HCEC 1CT (cell line): Measurements from ENCODE around the gene DHCR7.
A peak's percentile ranks its signal among the peaks of the same experiment; 100 is the strongest.

Experiments used
- DNase-seq: peaks from one replicate; pipeline ENCODE4 v3.0.0-alpha.2; 2017

Gene DHCR7, protein sequence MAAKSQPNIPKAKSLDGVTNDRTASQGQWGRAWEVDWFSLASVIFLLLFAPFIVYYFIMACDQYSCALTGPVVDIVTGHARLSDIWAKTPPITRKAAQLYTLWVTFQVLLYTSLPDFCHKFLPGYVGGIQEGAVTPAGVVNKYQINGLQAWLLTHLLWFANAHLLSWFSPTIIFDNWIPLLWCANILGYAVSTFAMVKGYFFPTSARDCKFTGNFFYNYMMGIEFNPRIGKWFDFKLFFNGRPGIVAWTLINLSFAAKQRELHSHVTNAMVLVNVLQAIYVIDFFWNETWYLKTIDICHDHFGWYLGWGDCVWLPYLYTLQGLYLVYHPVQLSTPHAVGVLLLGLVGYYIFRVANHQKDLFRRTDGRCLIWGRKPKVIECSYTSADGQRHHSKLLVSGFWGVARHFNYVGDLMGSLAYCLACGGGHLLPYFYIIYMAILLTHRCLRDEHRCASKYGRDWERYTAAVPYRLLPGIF

DNA sequence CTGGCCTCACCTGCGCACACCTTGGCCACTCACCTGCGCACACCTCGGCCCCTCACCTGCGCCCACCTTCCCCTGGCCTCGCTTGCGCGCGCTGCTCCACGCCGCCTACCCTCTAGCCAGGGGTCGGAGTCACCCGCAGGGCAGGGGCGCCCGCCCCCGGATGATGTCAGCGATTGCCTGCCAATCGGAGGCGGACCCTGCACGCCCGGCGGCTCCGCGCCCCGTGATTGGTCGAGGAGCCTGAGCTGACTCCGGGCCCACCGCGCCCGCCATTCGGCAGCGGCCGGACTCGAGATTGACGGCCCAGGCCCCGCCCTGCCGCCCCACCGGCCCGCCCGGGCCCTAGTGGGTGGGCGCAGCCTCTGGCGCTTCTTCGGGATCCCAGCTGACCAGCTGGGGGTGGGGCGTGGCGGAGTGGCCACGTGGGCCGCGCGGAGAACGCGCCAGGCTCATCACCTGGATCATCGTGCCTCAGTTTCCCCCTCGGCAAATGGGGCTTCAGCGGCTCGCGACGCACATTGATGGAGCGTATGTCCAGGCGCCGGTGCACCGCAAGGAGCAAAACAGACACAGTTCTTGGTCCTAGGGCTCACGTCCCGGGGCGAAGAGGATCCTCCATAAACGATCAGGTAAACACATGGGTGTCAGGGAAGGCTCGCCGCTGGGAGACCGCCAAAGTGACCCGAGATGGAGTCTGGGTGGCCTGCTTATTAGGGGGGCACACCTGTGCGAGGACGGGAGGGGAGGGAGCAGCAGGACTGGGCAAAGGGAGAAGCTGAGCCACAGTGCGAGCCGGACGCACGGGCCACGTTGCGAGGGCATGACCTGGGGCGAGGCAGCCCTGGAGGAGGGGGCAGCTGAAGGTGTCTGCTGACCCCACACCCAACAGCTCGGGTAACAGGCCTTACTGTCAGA lies at the start of gene DHCR7:
TSS of gene DHCR7 (minus strand) at position 137 of the 915 bp plus-strand sequence. CDS start 3,441 bp downstream, outside the sequence.
- peak; percentile 98 for DNase-seq

DNA sequence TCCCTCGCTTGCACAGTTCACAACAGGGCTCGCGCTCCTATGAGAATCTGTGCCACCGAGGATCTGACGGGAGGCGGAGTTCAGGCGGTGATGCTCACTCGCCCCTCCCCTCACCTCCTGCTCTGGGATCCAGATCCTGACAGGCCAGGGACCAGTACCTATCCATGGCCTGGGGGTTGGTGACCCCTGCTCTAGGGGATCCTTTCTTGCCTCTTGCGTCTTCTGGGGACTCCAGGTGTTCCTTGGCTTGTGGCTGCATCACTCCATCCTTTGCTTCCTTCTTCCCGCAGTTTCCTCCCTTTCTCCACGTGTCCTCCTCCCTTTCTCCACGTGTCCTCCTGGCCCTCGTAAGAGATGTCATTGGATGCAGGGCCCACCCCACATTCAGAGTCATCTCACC lies 48.2 kb upstream of the DHCR7 start:
- DNase-seq: no peak

DNA sequence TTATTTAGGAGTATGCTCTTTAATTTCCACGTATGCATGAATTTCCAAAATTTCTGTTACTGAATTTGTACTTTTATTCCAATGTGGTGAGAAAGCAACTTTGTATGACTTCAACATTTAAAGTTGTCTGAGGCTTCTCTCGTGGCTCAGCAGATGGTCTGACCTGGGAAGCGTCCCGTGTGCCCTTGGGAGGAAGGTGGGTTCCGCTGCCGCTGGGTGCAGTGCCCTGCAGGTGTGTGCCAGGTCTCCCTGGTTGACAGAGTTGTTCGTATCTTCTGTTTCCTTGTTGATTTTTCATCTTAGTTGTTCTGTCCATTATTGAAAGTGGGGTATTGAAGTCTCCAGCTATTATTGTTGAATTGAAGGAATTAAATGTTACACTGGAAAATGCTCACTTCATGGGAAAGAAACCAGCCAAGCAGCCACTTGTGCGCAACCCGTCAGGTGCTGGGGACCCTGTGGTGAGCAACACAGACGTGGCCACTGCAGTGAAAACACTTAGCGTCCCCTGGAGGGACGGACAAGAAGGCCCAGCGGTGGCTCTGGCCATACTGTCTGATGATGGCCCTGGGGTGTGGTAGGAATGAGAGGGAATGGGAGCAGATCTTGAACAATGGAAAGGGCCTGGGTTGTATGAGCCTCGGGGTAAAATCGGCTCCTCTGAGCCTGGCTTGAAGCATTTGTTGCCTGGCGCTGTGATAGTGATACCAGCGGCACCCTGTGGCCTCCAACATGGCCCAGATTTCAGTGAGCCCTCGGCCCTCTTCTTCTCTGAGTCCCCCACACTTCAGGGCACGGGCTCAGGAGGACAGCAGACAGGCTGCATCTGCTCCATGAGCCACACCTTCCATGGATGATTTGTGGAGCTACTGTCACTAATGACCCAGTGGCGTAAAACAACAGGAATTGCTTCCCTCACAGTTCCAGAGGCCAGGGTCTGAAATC lies 47.4 kb upstream of the DHCR7 start:
- DNase-seq: no peak

DNA sequence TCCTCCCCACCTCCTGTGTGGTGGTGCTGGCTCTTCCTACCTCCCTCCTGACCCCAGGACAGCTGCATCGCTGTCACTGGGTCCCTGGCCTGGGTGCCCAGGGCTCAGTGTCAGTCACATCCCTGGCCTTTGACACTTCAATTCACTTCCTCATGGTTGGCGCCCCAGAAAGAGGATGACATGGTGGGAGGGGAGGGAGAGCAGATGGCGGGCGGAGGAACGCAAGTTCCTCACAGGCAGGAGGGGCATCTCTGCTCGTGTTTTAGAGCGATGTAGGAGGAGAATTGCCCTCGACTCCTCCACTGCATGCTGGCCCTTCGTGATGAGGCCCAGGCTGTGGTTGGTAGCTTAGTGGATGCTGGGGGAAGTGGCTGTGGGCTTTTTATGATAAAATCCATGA lies 43.7 kb upstream of the DHCR7 start:
- DNase-seq: no peak

DNA sequence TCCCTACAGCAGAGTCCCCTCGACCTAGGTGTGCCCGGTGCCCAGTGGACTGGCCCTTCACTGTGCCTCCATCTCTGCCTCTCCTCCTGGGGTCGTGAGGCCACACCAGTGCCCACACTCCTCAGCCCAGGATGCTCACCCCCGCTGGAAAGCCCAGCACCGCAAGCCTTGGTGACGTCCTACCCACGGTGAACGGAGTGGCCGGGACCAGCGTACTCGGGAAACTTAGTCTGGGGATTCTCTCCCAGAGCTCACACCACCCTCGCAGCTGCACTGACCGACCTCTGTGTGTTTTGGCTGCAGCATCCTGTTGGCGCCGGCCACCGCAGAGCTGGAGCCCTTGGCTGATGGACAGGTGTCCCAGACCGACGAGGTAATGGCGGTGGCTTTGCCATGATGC lies 43.3 kb upstream of the DHCR7 start:
- no peak for DNase-seq

DNA sequence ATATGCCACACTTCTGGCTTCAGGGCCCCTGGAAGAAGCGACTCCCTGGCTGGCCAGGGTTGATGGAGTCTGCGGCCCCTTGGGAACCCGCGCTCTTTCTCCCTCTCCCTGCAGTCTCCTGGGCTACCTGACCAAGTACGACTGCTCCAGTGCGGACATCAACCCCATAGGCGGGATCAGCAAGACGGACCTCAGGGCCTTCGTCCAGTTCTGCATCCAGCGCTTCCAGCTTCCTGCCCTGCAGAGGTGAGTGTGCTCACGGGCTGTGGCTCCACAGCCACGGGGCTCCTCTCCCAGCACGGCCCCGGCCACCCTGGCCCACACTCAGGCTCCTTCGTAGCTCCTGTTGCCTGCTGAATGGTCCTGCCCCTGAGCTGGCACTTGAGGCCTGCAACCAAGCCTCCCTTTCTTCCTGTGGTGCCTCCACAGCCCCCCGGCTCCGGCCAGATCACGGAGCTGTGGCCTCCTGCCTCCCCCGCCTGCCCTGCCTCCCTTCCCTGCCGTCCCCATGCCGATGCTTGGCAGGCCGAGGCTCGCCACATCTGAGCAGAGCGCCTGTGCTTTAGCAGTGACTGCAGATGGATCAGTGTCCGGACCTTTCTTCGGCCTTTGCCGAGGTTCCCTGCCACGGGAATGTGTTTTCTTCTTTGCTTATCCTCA lies 42.7 kb upstream of the DHCR7 start:
- DNase-seq: no peak

DNA sequence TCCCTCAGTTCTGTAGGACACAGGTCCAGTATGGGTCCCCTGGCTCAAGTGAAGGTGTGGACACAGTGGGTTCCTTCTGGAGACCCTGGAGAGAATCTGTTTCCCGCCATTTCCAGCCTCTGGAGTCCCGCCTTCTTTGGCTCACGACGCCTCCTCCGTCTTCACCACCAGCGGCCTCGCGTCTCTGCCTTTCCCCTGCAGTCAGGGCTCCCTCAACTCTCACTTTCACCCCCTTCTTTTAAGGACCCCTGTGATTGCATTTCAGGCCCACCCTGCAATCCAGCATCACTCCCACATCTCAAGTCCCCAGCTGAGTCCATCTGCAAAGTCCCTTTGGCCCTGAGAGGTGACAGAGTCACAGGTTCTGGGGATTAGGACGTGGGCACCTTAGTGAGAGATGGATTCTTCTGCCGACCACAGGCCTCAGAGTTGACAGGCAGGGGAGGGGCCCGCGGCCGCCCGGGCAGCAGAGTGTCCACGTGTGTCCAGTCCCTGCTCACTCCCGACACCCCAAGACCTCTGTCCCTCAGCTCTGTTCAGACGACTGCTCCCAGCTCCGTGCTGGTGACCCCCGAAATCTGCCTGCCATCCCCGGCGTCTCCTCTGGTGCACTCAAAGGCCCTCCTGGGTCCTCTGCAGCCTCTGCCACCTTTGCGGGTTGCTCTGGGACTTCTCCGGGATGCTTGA lies 42.0 kb upstream of the DHCR7 start:
- no peak for DNase-seq

DNA sequence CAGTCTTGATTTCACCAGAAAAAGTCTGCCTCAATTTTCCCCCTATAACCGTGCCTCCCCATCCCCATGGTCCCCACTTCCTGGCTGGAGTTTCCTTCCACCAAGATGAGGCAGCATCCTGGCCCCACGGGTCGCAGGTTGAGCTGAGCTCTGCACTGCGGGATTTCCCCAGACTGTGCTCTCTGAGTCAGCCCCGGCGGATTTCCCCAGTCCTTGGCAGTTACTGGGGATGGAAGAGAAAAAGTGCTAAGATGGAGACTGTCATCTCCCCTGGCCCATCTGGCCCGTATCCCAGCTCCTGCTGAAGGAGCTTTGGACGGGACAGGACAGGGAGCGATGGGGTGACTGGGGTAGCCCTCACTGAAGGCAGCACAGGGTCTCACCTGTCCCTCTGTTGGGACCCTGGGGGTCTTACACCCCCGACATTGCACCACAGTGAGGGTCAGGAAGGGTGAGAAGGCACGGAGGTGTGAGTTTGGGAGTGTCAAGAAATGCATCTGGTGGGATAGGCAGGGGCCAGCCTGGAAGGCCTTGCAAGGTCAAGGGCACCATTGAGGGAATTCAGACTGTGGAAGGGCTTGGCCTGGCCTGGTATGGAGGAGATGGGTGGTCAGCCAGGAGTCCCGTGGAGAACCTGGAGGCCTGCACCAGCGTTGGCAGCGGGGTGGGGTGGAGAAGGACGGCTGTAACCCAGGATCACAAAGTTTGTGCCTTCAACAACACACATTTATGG lies 41.3 kb upstream of the DHCR7 start:
- DNase-seq: no peak

DNA sequence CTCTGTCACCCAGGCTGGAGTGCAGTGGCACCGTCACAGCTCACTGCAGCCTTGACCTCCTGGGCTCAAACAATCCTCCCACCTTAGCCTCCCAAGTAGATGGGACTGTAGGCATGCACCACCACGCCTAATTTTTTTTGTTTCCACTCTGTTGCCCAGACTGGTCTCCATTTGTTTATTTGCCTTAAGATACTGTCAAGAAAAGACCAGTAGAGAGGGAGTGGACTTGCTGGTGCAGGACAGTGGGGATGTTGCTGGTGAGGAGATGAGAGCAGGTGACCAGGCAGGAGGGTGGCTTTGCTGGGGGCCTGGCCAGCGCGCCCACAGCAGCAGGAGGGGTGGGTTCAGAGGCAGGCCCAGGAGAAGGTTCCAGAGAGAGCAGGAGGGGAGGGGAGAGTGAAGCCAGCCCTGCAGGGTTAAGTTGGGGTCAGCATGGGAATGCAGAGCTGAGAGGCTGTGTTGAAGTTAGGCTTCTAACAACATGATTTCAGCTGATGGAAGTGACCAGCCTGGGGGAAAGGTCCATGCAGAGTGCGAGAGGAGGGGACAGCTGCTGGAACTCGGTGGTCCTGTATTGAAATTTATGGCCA lies 40.6 kb upstream of the DHCR7 start:
- DNase-seq: no peak

DNA sequence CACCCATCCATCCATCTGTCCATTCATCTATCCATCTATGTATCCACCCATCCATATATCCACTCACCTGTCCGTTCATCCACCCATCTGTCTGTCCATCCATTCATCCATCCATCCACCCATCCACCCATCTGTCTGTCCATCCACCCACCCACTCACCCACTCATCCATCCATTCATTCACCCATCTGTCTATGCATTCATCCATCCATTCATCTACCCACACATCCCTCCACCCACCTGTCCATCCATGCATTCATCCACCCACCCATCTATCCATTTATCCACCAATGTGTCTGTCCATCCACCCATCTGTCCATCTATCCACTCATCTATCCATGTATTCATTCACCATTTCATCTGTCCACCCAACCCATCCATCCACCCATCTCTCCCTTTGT lies 38.1 kb upstream of the DHCR7 start:
- DNase-seq: no peak

DNA sequence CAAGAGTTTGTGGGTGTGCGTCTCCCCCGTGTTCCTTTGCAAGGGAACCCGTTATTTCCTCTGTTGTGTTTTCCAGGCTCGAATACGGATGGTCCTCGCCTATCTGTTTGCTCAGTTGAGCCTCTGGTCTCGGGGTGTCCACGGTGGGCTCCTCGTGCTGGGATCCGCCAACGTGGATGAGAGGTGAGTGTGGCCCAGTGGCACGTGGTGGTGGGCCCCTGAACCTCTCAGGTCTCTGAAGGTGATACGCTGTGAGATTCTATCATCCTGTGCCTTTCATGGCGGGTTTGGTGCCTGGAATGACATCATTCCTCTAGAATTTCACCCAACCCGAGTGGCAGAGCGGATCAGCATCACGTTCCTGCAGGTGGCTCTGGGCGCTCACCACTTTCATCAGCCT lies 37.3 kb upstream of the DHCR7 start:
- no peak for DNase-seq

DNA sequence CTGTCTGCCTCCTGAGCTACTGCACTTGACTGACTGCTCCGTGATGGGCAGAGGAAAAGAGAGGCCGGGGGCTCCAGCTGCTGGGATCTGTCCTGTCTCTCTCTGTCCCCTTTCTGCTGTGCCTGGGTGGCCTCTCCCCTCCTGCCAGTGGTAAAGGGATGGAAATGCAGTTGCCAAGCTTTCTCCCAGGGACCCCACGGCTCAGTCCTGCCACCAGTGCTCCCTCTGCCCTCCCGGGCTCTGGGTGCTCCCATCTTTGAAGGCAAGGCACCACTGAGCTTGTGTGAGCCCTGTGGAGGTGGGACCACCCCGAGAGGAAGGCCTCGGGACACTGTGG lies 36.8 kb upstream of the DHCR7 start:
- no peak for DNase-seq

DNA sequence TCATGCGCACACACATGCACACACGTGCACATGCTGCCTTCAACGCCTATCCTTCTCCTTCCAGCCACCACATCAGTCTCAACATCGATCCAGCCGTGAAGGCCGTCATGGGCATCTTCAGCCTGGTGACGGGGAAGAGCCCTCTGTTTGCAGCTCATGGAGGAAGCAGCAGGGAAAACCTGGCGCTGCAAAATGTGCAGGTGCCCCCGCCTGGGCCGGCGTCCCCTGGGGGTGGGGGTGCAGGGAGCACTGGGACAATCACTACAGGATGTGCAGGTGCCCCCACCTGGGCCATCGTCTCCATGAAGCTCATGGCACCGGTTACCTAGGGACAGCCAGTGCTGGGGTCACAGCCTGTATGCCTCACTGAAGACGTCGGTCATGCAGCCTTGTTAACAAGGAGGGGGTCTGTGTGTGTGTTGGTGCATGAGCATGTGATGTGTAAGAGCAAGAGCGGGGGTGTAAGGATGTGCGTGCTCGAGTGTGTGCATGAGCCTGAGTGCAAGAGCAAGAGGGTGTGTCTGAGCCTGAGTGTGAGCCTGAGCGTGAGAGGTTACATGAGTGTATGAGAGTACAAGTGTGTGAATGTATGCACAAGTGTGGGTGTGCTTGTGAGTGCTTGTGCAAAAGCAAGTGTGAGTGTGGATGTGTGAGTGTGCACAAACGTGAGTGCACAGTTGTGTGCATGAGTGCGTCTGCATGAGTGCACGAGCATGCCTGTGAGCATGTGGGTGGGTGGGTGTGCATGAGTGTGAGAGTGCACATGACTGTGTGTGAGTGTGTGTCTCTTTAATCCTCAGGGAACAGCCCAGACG lies 36.3 kb upstream of the DHCR7 start:
- DNase-seq: no peak

DNA sequence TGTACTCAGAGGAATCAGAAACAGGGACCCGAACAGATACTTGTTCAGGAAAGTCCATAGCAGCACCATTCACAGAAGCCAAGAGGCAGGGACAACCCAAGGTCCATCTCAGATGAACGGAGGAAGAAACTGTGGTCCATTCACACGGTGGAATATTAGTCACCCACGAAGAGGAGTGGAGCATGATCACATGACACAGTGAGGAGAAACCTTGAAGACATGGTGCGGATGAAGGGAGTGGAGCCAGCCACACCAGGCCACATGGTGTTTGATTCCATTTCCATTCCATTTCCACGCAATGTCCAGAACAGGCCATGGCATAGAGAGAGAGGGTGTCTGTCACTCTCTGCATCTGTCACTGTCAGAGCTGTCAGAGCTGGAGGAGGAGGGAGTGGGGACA lies 35.5 kb upstream of the DHCR7 start:
- no peak for DNase-seq

DNA sequence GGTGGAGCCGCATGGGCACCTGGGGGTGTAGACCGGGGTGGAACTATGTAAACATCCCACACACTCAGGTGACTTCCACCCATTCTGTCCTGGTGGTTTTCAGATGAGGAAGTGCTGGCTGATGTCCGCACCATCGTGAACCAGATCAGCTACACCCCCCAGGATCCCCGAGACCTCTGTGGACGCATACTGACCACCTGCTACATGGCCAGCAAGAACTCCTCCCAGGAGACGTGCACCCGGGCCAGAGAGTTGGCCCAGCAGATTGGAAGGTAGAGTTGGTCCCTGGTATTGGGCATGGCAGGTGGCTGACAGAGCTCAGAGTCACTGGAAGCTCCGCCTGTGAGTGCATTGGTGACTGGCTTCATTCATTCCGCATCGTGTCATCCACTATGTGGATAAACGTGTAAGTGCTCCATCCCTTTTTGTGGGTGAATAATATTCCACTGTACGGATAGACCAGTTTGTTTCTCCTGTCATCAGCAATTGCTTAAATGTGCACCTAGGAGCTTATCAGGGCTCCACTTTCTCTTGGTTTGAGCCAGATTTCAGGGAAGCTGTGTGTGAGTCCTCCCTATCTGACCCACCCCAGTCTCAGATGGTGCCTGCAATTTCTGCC lies 34.7 kb upstream of the DHCR7 start:
- DNase-seq: no peak

DNA sequence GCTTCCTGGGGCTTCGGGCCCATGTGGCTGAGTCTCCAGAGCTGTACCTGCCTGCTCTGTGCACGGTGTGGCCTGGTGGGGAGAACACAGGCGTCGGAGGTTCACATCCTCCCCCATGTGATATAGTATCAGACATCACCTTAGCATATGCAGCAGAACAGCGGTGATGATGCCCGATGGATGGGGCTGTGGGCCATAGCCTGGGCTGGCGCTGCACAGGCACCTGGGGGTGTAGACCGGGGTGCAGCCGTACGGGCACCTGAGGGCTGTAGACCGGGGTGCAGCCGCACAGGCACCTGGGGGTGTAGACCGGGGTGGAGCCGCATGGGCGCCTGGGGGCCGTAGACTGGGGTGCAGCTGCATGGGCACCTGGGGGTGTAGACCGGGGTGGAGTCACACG lies 34.0 kb upstream of the DHCR7 start:
- no peak for DNase-seq

DNA sequence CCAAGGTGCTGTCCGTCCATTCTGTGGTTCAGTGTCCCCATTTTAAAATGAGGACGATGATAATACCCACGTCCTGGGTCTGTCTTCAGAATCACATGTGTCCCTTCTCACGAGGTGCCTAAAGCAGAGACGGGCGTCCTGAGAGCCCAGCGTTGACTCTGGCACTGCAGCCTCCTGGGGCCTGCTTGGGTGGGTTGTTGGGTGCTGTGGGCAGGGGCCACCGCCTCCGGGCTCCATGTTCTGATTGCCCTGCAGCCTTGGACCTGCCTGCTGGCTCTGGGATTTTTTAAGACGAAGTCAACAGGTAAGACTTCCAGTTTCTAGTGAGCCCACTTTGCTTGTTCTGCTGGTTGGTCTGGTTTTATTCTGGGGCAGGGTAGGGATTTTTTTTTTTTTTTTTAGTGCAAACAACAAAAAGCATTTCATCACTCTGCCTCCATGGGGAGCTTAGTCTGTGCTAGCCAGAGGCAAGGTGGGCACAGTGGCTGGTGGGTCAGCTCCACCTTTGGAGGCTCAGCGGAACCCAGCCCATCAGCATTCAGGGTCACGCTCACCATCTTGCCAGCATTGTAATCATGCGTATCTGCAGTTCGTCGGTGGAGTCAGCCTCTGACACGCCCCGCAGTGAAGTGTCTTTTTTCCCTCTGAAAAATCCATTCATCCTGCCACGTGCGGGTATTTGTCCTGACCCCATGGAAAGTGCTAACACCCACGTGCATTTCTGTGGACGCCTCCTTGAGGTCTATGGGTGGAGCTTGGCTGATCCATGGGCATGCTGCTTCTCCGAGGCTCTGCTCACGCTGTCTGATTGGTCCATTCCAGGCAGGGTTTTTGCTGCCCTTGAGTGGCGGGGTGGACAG lies 33.1 kb upstream of the DHCR7 start:
- DNase-seq: no peak

DNA sequence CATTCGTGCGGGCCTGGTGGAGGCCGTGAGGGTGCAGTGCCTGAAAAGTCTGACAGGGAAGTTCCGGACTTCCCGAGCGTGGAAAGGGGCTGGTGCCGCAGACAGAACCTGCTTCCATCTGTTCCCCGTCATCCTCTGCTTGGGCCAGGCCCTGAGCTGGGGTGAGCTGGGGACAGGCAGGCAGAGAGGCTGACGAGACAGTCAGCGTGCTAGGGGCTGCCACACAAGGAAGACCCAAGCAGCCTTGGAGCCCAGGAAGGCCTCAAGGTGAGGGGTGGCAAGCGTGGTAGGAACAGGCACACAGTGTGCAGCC lies 30.3 kb upstream of the DHCR7 start:
- no peak for DNase-seq
